Uterus (tissue), 4 donors: Measurements from ENCODE around the gene ATG16L2. TPM values are rescaled to one million over a fixed set of nuclear protein-coding genes. Genes with fewer than 3 reads are reported as not detected.
A peak's percentile ranks its signal among the peaks of the same experiment; 100 is the strongest.
"Not testable (repeated sequence)": the region's sequence is repeated elsewhere in the genome, so short reads cannot be mapped to it uniquely, and the experiment has no call there.

Source experiments
- DNase-seq, 2 donors: peaks; one replicate each; pipeline ENCODE4 v3.0.0-alpha.2; 2019 to 2020
- H3K27ac ChIP-seq, 2 donors: fragments of 200-600 bp; sonication (generic); 1 replicate in 1 of 2; 2 replicates in 1 of 2; pipeline ENCODE4 v1.5.1; 2016 to 2018
- H3K27me3 ChIP-seq, 2 donors: fragments of 200-600 bp; sonication (generic); one replicate each; pipeline ENCODE4 v1.5.1; 2018 to 2019; ENCODE audit warnings: control low read depth in 1 of 2
- H3K36me3 ChIP-seq, 2 donors: fragments of 200-600 bp; sonication (generic); one replicate each; pipeline ENCODE4 v1.5.1; 2019; ENCODE audit warnings: control low read depth in 1 of 2
- H3K4me1 ChIP-seq, 2 donors: fragments of 200-600 bp; sonication (generic); one replicate each; pipeline ENCODE4 v1.5.1; 2018 to 2019; ENCODE audit warnings: control low read depth in 1 of 2
- H3K4me3 ChIP-seq, 2 donors: fragments of 200-600 bp; sonication (generic); 1 replicate in 1 of 2; 2 replicates in 1 of 2; pipeline ENCODE4 v1.5.1; 2018 to 2019; ENCODE audit warnings: mild to moderate bottlenecking in 1 of 2
- H3K9me3 ChIP-seq, 2 donors: fragments of 200-600 bp; sonication (generic); one replicate each; pipeline ENCODE4 v1.5.1; 2019; ENCODE audit warnings: control low read depth in 1 of 2
- CTCF ChIP-seq, 4 experiments: fragments of 200-600 bp in 2 of 4; fragments of 450-650 bp in 2 of 4; sonication (generic) in 2 of 4; IDR thresholded peaks; one replicate each; pipeline ENCODE4 v1.5.1; 2016 to 2019; ENCODE audit warnings: antibody characterized with exemption in 4 of 4, mild to moderate bottlenecking in 2 of 4, moderate library complexity in 1 of 4
- POLR2A ChIP-seq, 2 donors: fragments of 450-650 bp; IDR thresholded peaks; one replicate each; pipeline ENCODE4 v1.6.1; 2016; ENCODE audit warnings: antibody characterized with exemption in 2 of 2, mild to moderate bottlenecking in 1 of 2, moderate library complexity in 1 of 2
- intact Hi-C: fragments of 100-400 bp; cut with DNase I; formaldehyde crosslinking; loops from one replicate; pipeline ENCODE4 v1.15.1; 2023; ENCODE audit warnings: low total_unique reads
- total RNA-seq, 4 donors: library from RNA; depleted of rRNA in 3 of 4; stranded (reverse); fragments of >200 nt in 3 of 4; gene quantifications; one replicate each; pipeline versions ENCODE4 v1.1.0 to v1.2.4, GENCODE V29; 2014 to 2023
- donor health status: DM: yes; HTN: yes; CAD: no.

Gene ATG16L2
- total RNA-seq, 4 donors from 2014 or later = 20.7 to 57.6 (median 32.3) TPM

GRCh38 chr11:72807021-72807693, 7.1 kb upstream of the ATG16L2 start:
- no peak overlapping the region for H3K4me3 ChIP-seq
- no peaks in the 10 kb centered on the region for H3K9me3 ChIP-seq
- intact Hi-C loops = no loop called here
- H3K27me3 ChIP-seq = no peaks in the 10 kb centered on the region
- no peak for DNase-seq
- H3K36me3 ChIP-seq = no peaks in the 10 kb centered on the region
- no peak overlapping the region for H3K27ac ChIP-seq
- H3K4me1 ChIP-seq = no peaks in the 10 kb centered on the region
- no peak for TF ChIP-seq POLR2A (IDR thresholded peaks at IDR 0.05)
- no peak for TF ChIP-seq CTCF (IDR thresholded peaks at IDR 0.05)

- TF ChIP-seq POLR2A (IDR thresholded peaks at IDR 0.05) (no peak), CTCF (IDR thresholded peaks at IDR 0.05) (no peak)
- no peak overlapping the region for H3K27ac ChIP-seq
- no peak for DNase-seq
- H3K27me3 ChIP-seq = no peaks in the 10 kb centered on the region
- peaks cover 0 to 5% of the 10 kb centered on the region in 2 donors for H3K4me1 ChIP-seq
- H3K4me3 ChIP-seq = no peak overlapping the region
- intact Hi-C loops = no loop called here
- H3K9me3 ChIP-seq = no peaks in the 10 kb centered on the region
- no peaks in the 10 kb centered on the region for H3K36me3 ChIP-seq
Measured at GRCh38 chr11:72807792-72808191, 6.4 kb upstream of the ATG16L2 start.

GRCh38 chr11:72808331-72808798, 5.8 kb upstream of the ATG16L2 start:
- no peaks in the 10 kb centered on the region for H3K36me3 ChIP-seq
- no peaks in the 10 kb centered on the region for H3K27me3 ChIP-seq
- DNase-seq = no peak
- TF ChIP-seq CTCF (IDR thresholded peaks at IDR 0.05) (no peak), POLR2A (IDR thresholded peaks at IDR 0.05) (no peak)
- no peaks in the 10 kb centered on the region for H3K9me3 ChIP-seq
- intact Hi-C loops = no loop called here
- H3K4me1 ChIP-seq = peaks cover 0 to 8% of the 10 kb centered on the region in 2 donors
- no peak overlapping the region for H3K27ac ChIP-seq
- H3K4me3 ChIP-seq = no peak overlapping the region

GRCh38 chr11:72811686-72812085, 2.5 kb upstream of the ATG16L2 start:
- H3K36me3 ChIP-seq, H3K4me3 ChIP-seq, H3K27me3 ChIP-seq, intact Hi-C loops, H3K27ac ChIP-seq, H3K9me3 ChIP-seq, DNase-seq: not testable (repeated sequence)
- peaks cover 0 to 20% of the 10 kb centered on the region in 2 donors for H3K4me1 ChIP-seq

GRCh38 chr11:72812604-72812966, 1.6 kb upstream of the ATG16L2 start:
- Histone ChIP-seq H3K9me3 (no peaks in the 10 kb centered on the region), H3K36me3 (no peaks in the 10 kb centered on the region), H3K27me3 (no peaks in the 10 kb centered on the region), H3K27ac (peak overlapping the region; percentile 92 to 94), H3K4me1 (peaks cover 0 to 20% of the 10 kb centered on the region in 2 donors), H3K4me3 (peak overlapping the region; percentile 80 to 83)
- TF ChIP-seq POLR2A (IDR thresholded peaks at IDR 0.05) = no peak
- TF ChIP-seq CTCF (IDR thresholded peaks at IDR 0.05) = no peak
- intact Hi-C loops = no loop called here
- no peak for DNase-seq
